ENCODE data around the gene RHEBL1.

GRCh38 chr12:49025463-49025862, 44.3 kb downstream of the RHEBL1 start:
- TF ChIP-seq CTCF (IDR thresholded peaks at IDR 0.05), result no peak
- TF ChIP-seq POLR2A (IDR thresholded peaks at IDR 0.05), result no peak

Measured in heart left ventricle (tissue), 13 donors.